ENCODE measurements around the gene AMBP. TPM values are rescaled to one million over a fixed set of nuclear protein-coding genes. Genes with fewer than 3 reads are reported as not detected.
A peak's percentile ranks its signal among the peaks of the same experiment; 100 is the strongest.

Gene AMBP
- total RNA-seq, 2 donors from 2014 or later: 0.68 to 2.9 TPM

DNA sequence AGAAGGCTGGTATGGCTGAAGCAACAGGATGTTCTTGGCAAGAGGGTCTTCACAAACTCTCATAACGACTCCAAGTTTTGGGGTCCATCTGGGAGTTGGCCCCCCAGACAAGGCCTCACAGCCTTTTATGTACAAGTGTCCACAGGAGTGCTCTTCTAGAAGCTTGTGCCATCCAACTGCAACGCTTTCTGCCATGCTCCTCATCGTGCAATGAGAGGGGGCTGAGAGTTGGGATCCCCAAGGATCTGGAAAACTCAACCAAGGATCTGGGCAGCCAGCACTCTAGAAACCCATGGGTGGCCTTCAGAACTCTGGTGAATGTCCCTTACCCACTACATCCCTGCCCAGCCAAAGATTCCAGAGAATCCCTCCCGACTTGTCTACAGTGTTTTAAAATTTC, 8.5 kb upstream of the AMBP start:
- H3K27ac Mint-ChIP-seq: no peak overlapping the region
- peak; percentile 5 for DNase-seq

DNA sequence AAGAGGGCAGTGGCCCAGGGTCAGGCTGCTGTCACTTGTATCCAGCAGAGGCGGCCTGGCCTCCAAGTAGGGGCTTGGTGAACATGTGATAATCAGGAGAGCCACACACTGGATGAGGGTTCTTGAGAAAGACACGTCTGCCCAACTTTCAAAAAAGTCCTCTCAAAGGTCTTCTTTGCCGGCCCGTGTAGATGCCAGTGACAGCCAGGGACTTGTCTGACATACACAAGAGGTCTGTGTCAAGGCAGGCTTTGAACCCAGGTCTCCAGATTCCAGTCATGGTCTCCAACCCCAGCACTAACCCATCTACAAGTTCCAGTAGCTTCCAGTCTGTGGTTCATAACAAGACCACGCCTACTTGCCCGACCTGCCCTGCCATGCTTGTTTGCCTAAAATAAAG, 7.9 kb upstream of the AMBP start:
- Mint-ChIP-seq H3K4me1 (peaks cover 10% of the 10 kb centered on the region), H3K9me3 (no peaks in the 10 kb centered on the region), H3K27me3 (ENCODE audit: insufficient read depth) (peaks cover 9% of the 10 kb centered on the region), H3K27ac (no peak overlapping the region), H3K36me3 (ENCODE audit: low read depth) (no peaks in the 10 kb centered on the region), H3K4me3 (no peak overlapping the region)
- Histone ChIP-seq H3K4me1 (ENCODE audit: control insufficient read depth, insufficient read depth, low read length) (no peaks in the 10 kb centered on the region), H3K9me3 (ENCODE audit: control insufficient read depth, low read length) (no peaks in the 10 kb centered on the region), H3K36me3 (ENCODE audit: control insufficient read depth, insufficient read depth, low read length) (no peaks in the 10 kb centered on the region), H3K27ac (ENCODE audit: low read depth, low read length) (no peak overlapping the region), H3K27me3 (ENCODE audit: control insufficient read depth, insufficient read depth, low read length, poor library complexity, severe bottlenecking) (peaks cover 8% of the 10 kb centered on the region), H3K4me3 (ENCODE audit: low read length) (no peak overlapping the region), H3K9ac (ENCODE audit: extremely low read depth, low read length, poor library complexity, severe bottlenecking) (no peak overlapping the region)
- 88 to 91% methylated on average over 4 to 6 of the region's 6 CpGs for WGBS, 2 experiments (ENCODE audit: insufficient coverage in 1 of 2, insufficient read length in 1 of 2)
- TF ChIP-seq, protein P1, sequence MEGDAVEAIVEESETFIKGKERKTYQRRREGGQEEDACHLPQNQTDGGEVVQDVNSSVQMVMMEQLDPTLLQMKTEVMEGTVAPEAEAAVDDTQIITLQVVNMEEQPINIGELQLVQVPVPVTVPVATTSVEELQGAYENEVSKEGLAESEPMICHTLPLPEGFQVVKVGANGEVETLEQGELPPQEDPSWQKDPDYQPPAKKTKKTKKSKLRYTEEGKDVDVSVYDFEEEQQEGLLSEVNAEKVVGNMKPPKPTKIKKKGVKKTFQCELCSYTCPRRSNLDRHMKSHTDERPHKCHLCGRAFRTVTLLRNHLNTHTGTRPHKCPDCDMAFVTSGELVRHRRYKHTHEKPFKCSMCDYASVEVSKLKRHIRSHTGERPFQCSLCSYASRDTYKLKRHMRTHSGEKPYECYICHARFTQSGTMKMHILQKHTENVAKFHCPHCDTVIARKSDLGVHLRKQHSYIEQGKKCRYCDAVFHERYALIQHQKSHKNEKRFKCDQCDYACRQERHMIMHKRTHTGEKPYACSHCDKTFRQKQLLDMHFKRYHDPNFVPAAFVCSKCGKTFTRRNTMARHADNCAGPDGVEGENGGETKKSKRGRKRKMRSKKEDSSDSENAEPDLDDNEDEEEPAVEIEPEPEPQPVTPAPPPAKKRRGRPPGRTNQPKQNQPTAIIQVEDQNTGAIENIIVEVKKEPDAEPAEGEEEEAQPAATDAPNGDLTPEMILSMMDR (conservative IDR thresholded peaks at IDR 0.05): no peak
- DNase-seq: no peak

More for the DNA sequence above, 8.5 kb upstream of the AMBP start:
- H3K4me1 Mint-ChIP-seq: peaks cover 4% of the 10 kb centered on the region
- Histone ChIP-seq H3K4me3 (ENCODE audit: low read length) (no peak overlapping the region), H3K9me3 (ENCODE audit: control insufficient read depth, low read length) (no peaks in the 10 kb centered on the region), H3K4me1 (ENCODE audit: control insufficient read depth, insufficient read depth, low read length) (no peaks in the 10 kb centered on the region), H3K27me3 (ENCODE audit: control insufficient read depth, insufficient read depth, low read length, poor library complexity, severe bottlenecking) (peaks cover 8% of the 10 kb centered on the region), H3K9ac (ENCODE audit: extremely low read depth, low read length, poor library complexity, severe bottlenecking) (no peak overlapping the region), H3K36me3 (ENCODE audit: control insufficient read depth, insufficient read depth, low read length) (no peaks in the 10 kb centered on the region), H3K27ac (ENCODE audit: low read depth, low read length) (no peak overlapping the region)
- TF ChIP-seq, protein P1 (conservative IDR thresholded peaks at IDR 0.05): no peak
- no peak overlapping the region for H3K4me3 Mint-ChIP-seq
- 88 to 97% methylated on average over 3 to 4 of the region's 4 CpGs for WGBS, 2 experiments (ENCODE audit: insufficient coverage in 1 of 2, insufficient read length in 1 of 2)
- peaks cover 8% of the 10 kb centered on the region for H3K27me3 Mint-ChIP-seq (ENCODE audit: insufficient read depth)
- no peaks in the 10 kb centered on the region for H3K36me3 Mint-ChIP-seq (ENCODE audit: low read depth)
- no peaks in the 10 kb centered on the region for H3K9me3 Mint-ChIP-seq

DNA sequence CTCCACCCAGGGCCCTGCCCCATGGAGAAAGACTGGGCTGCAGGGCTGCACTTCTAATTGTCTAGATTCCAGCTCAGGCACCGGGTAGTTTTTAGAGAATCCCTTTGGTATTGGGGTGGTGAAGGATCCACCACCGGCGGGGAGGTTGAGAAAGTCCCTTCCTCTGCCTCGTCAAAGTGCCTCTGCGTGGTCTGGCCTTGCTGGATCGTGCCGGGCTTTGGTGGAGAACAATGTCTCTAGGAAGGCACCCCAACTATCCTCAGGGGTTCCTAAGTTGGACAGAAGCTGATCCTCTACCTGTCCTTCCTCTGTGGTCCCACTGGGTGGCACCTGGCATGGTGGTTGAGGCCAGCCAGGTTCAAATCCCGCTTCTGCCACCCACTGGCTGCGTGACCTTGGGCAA, 7.3 kb upstream of the AMBP start:
- H3K27me3 Mint-ChIP-seq (ENCODE audit: insufficient read depth): peaks cover 9% of the 10 kb centered on the region
- peak; percentile 38 for DNase-seq
- no peaks in the 10 kb centered on the region for H3K9me3 Mint-ChIP-seq
- no peak overlapping the region for H3K27ac Mint-ChIP-seq
- H3K36me3 Mint-ChIP-seq (ENCODE audit: low read depth): no peaks in the 10 kb centered on the region
- H3K4me1 Mint-ChIP-seq: peaks cover 16% of the 10 kb centered on the region
- WGBS, 2 experiments (ENCODE audit: insufficient coverage in 1 of 2, insufficient read length in 1 of 2): 92 to 98% methylated on average over 5 to 9 of the region's 9 CpGs
- Histone ChIP-seq H3K27me3 (ENCODE audit: control insufficient read depth, insufficient read depth, low read length, poor library complexity, severe bottlenecking) (peaks cover 8% of the 10 kb centered on the region), H3K36me3 (ENCODE audit: control insufficient read depth, insufficient read depth, low read length) (no peaks in the 10 kb centered on the region), H3K4me3 (ENCODE audit: low read length) (no peak overlapping the region), H3K27ac (ENCODE audit: low read depth, low read length) (no peak overlapping the region), H3K9ac (ENCODE audit: extremely low read depth, low read length, poor library complexity, severe bottlenecking) (no peak overlapping the region), H3K4me1 (ENCODE audit: control insufficient read depth, insufficient read depth, low read length) (no peaks in the 10 kb centered on the region), H3K9me3 (ENCODE audit: control insufficient read depth, low read length) (no peaks in the 10 kb centered on the region)
- no peak overlapping the region for H3K4me3 Mint-ChIP-seq
- TF ChIP-seq, protein P1 (conservative IDR thresholded peaks at IDR 0.05): no peak
